ENCODE results near the gene DOK7.

GRCh38 chr4:3482707-3483106 lies 19.6 kb downstream of the DOK7 start:
- TF ChIP-seq CTCF (optimal IDR thresholded peaks at IDR 0.05 in 1 of 3, IDR thresholded peaks at IDR 0.05 in 1 of 3, conservative IDR thresholded peaks at IDR 0.05 in 1 of 3; ENCODE audit: extremely low read depth in 1 of 3, insufficient read depth in 2 of 3, low read length in 3 of 3) = no peak
- no peak for TF ChIP-seq EZH2 (IDR thresholded peaks at IDR 0.05; ENCODE audit: low read length)
